Ishikawa (cell line): ENCODE data around the gene XRCC3.

ENCODE experiments used
- CEBPB ChIP-seq: IDR thresholded peaks from 2 replicates; pipeline ENCODE4 v1.6.1; 2012
- CREB1 ChIP-seq: IDR thresholded peaks from 2 replicates; pipeline ENCODE4 v1.6.1; 2012; ENCODE audit warnings: low read depth
- EGR1 ChIP-seq: IDR thresholded peaks from 2 replicates; pipeline ENCODE4 v1.6.1; 2012
- EP300 ChIP-seq: IDR thresholded peaks from 2 replicates; pipeline ENCODE4 v1.6.1; 2012; ENCODE audit warnings: borderline replicate concordance
- FOXM1 ChIP-seq: IDR thresholded peaks from 2 replicates; pipeline ENCODE4 v1.6.1; 2012; ENCODE audit warnings: low read depth, borderline replicate concordance
- NFIC ChIP-seq: IDR thresholded peaks from 2 replicates; pipeline ENCODE4 v1.6.1; 2012
- RAD21 ChIP-seq: IDR thresholded peaks from 2 replicates; pipeline ENCODE4 v1.6.1; 2012; ENCODE audit warnings: low read depth
- TAF1 ChIP-seq: IDR thresholded peaks from 2 replicates; pipeline ENCODE4 v1.6.1; 2012; ENCODE audit warnings: low read depth, mild to moderate bottlenecking
- TCF12 ChIP-seq: IDR thresholded peaks from 2 replicates; pipeline ENCODE4 v1.6.1; 2012; ENCODE audit warnings: low read depth
- TEAD4 ChIP-seq: IDR thresholded peaks from 2 replicates; pipeline ENCODE4 v1.6.1; 2012
- YY1 ChIP-seq: IDR thresholded peaks from 2 replicates; pipeline ENCODE4 v1.6.1; 2012; ENCODE audit warnings: low read depth
- ZBTB7A ChIP-seq: IDR thresholded peaks from 2 replicates; pipeline ENCODE4 v1.6.1; 2012; ENCODE audit warnings: low read depth
- TF ChIP-seq, protein P1 (sequence below): IDR thresholded peaks from 2 replicates; pipeline ENCODE4 v1.6.1; 2012; ENCODE audit warnings: low read depth, mild to moderate bottlenecking
- TF ChIP-seq, protein P2 (sequence below): IDR thresholded peaks from 2 replicates; pipeline ENCODE4 v1.6.1; 2012
- TF ChIP-seq, protein P3 (sequence below): IDR thresholded peaks from 2 replicates; pipeline ENCODE4 v1.6.1; 2012

Gene XRCC3

DNA sequence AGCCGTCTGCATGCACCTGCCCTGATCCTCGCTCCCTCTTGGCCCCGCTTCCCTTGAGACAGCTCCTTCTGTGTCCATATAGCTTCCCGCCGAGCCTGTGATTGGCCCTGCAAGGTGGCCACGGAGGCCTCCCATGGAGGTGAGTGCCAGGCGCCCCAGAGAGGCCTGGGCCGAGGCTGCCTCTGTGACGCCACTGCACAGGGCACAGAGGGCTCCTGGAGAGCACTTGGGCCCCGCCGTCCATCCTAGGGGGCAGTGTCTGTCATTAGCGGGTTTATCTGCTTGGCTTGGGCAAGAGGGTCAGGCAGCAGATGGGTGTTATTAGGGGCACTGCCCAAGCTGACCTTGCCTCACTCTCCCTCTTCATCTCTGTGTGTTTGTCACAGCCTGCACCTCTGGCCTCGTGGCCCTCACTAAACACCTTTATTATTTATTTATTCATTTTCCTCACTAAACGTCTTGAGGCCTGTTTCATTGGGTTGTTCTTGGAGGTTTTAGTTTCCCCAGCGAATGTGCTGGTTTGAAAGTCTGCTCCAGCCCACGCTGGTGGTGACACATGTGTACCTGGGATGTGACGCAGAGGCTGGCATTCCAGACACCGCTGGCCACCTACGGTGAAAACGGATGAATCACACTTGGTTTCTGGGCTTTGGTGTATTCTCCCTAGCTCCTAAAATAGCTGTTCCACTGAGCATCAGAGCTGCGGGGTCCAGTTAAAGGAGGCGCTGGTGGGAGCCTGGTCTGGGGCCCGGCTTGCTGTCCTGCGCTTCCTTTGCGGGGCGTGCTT, 6.3 kb upstream of the XRCC3 start:
- TF ChIP-seq RAD21 (no peak), YY1 (no peak), CEBPB (no peak), NFIC (no peak), ZBTB7A (no peak), EGR1 (0 out of 2 replicates have a peak, but pooled peaks have one; percentile 11)
- TF ChIP-seq, protein P1, sequence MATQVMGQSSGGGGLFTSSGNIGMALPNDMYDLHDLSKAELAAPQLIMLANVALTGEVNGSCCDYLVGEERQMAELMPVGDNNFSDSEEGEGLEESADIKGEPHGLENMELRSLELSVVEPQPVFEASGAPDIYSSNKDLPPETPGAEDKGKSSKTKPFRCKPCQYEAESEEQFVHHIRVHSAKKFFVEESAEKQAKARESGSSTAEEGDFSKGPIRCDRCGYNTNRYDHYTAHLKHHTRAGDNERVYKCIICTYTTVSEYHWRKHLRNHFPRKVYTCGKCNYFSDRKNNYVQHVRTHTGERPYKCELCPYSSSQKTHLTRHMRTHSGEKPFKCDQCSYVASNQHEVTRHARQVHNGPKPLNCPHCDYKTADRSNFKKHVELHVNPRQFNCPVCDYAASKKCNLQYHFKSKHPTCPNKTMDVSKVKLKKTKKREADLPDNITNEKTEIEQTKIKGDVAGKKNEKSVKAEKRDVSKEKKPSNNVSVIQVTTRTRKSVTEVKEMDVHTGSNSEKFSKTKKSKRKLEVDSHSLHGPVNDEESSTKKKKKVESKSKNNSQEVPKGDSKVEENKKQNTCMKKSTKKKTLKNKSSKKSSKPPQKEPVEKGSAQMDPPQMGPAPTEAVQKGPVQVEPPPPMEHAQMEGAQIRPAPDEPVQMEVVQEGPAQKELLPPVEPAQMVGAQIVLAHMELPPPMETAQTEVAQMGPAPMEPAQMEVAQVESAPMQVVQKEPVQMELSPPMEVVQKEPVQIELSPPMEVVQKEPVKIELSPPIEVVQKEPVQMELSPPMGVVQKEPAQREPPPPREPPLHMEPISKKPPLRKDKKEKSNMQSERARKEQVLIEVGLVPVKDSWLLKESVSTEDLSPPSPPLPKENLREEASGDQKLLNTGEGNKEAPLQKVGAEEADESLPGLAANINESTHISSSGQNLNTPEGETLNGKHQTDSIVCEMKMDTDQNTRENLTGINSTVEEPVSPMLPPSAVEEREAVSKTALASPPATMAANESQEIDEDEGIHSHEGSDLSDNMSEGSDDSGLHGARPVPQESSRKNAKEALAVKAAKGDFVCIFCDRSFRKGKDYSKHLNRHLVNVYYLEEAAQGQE, result no peak

DNA sequence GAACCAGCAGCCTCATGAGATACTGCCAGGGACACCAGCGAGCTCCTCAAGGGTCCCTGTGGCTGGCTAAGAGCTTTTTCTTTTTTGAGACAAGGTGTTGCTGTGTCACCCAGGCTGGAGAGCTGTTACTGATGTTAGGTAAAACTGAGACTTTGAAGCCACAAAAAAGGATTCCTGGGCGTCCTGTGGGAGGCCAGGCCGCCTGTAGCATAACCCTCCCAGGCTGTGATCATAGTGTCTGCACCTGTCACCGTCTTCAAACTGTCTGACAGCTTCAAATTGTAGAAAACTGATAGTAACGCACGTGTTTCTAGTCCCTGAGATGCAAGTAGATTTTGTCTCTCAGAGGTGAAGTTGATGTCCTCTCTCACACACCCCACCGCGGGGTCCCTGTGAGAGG, 4.5 kb upstream of the XRCC3 start:
- TF ChIP-seq EGR1 (no peak), YY1 (no peak), CEBPB (no peak), EP300 (no peak), TAF1 (no peak), ZBTB7A (no peak), TEAD4 (no peak), RAD21 (no peak), NFIC (no peak), TCF12 (no peak), CREB1 (no peak), FOXM1 (no peak)
- TF ChIP-seq, protein P2, sequence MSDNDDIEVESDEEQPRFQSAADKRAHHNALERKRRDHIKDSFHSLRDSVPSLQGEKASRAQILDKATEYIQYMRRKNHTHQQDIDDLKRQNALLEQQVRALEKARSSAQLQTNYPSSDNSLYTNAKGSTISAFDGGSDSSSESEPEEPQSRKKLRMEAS, result no peak
- TF ChIP-seq, protein P3, sequence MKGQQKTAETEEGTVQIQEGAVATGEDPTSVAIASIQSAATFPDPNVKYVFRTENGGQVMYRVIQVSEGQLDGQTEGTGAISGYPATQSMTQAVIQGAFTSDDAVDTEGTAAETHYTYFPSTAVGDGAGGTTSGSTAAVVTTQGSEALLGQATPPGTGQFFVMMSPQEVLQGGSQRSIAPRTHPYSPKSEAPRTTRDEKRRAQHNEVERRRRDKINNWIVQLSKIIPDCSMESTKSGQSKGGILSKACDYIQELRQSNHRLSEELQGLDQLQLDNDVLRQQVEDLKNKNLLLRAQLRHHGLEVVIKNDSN, result no peak
- TF ChIP-seq, protein P1, result no peak

DNA sequence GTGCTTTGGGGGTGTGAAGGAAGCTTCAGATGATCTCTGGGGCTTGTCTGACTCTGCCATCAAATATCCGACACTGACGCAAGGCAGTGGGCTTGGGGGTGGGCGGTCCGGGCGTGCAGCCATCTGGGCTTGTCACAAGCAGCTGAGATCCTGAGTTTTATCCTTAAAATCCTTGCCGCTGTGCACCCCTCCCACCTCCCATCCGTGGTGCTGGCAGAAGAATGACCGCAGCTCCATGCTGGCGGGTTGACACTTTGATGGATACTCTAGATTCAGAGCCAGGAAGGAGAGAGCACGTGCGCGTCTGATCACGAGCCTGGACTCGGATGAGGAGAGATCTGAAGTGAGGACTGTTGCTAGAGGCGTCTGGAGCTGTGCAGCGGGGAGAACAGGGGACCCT, 3.3 kb upstream of the XRCC3 start:
- TF ChIP-seq, protein P3, result no peak
- no peak for TF ChIP-seq NFIC
- no peak for TF ChIP-seq CEBPB
- TF ChIP-seq TCF12, result no peak
- TF ChIP-seq, protein P2, result no peak
- TF ChIP-seq YY1, result no peak
- no peak for TF ChIP-seq EP300
- no peak for TF ChIP-seq RAD21
- no peak for TF ChIP-seq CREB1
- TF ChIP-seq, protein P1, result no peak
- TF ChIP-seq TAF1, result no peak
- TF ChIP-seq EGR1, result no peak

DNA sequence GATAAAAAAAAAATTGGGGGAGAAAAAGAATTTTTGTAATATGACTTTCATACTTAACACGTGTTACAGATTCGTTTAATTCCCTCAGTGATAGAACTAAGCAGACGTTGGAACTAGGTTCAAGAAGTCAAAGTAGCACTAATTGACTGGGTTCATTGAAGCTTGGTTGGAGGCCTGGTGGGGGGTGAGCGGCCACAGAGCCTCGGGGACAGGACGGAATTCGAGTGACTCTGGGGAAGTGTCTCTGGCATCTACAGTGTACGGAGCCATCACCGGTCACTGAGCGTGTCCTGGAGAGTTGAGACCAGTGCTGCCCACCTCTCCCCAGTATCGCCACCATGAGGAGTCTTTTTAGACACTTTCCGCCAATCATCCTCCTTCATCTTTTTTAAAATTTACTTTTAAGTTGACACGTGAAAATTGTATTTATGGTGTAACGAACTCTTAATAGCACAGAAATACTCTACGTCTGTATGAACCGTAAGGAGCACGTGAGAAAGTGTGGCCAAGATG, 1.7 kb upstream of the XRCC3 start:
- no peak for TF ChIP-seq NFIC
- TF ChIP-seq, protein P2, result no peak
- TF ChIP-seq TEAD4, result no peak
- TF ChIP-seq YY1, result no peak
